Upper lobe of right lung (tissue), 1 donor: ENCODE data around the gene FAR1. TPM values are rescaled to one million over a fixed set of nuclear protein-coding genes. Genes with fewer than 3 reads are reported as not detected.
A peak's percentile ranks its signal among the peaks of the same experiment; 100 is the strongest.

Experiments used
- ATAC-seq: fragments of 200-7000 bp; cut with Tn5 transposase; one replicate; pipeline ENCODE4 v1.9.1; 2020; ENCODE audit warnings: mild to moderate bottlenecking, moderate library complexity
- DNase-seq: peaks from one replicate; pipeline ENCODE4 v3.0.0-alpha.2; 2020
- H3K27ac ChIP-seq: fragments of 200-600 bp; one replicate; pipeline ENCODE4 v1.8.0; 2022
- H3K27me3 ChIP-seq: fragments of 200-600 bp; one replicate; pipeline ENCODE4 v1.8.0; 2022; ENCODE audit warnings: mild to moderate bottlenecking
- H3K36me3 ChIP-seq: fragments of 200-600 bp; one replicate; pipeline ENCODE4 v1.8.0; 2022
- H3K4me1 ChIP-seq: fragments of 200-600 bp; one replicate; pipeline ENCODE4 v1.8.0; 2022
- H3K4me3 ChIP-seq: fragments of 200-600 bp; one replicate; pipeline ENCODE4 v1.8.0; 2022; ENCODE audit warnings: mild to moderate bottlenecking
- H3K9me3 ChIP-seq: fragments of 200-600 bp; one replicate; pipeline ENCODE4 v1.8.0; 2022
- intact Hi-C: fragments of 100-400 bp; cut with DNase I; formaldehyde crosslinking; loops from one replicate; pipeline ENCODE4 v1.11.0; 2022
- total RNA-seq: library from RNA; stranded (reverse); fragmentation: NEBNext Ultra II Directional; extraction: Animal tissue kit (Norgen Biotek cat#: 25700); gene quantifications from one replicate; pipeline ENCODE4 v1.2.1, GENCODE V29; 2021
- TF ChIP-seq, protein P1 (sequence below): fragments of 200-600 bp; IDR thresholded peaks from one replicate; pipeline ENCODE4 v1.8.0; 2022; ENCODE audit warnings: antibody characterized with exemption
- donor health status: DM: no; HTN: yes; CAD: no; lungs with severe emphysema.

Gene FAR1
- total RNA-seq, 1 donor from 2014 or later = 59.7 TPM

DNA sequence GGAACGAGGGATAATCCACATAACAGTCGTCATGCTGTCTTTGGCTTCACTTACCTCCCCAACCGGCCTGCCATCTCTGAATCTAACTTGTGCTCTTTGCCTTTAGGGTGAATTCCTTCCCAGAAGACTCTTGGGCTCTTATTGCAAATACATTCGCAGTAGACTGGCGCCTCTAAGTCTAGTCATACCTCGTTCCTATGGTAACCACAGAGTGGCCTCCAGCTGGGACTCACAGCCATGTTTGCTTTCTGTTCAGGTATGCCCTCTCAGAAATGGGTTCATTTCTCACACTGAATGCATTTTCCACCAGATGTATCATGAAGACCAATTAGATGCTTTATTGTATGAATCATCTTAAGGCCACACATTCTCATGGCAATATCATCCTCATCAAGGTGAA lies 112.7 kb downstream of the FAR1 start:
- DNase-seq (no peak), ATAC-seq (peak; percentile 66)
- intact Hi-C loops = no loop called here

More for the DNA sequence above, 112.7 kb downstream of the FAR1 start:
- no peak overlapping the region for H3K4me3 ChIP-seq
- H3K4me1 ChIP-seq = no peaks in the 10 kb centered on the region
- H3K36me3 ChIP-seq = no peaks in the 10 kb centered on the region
- H3K27ac ChIP-seq = no peak overlapping the region
- TF ChIP-seq, protein P1, sequence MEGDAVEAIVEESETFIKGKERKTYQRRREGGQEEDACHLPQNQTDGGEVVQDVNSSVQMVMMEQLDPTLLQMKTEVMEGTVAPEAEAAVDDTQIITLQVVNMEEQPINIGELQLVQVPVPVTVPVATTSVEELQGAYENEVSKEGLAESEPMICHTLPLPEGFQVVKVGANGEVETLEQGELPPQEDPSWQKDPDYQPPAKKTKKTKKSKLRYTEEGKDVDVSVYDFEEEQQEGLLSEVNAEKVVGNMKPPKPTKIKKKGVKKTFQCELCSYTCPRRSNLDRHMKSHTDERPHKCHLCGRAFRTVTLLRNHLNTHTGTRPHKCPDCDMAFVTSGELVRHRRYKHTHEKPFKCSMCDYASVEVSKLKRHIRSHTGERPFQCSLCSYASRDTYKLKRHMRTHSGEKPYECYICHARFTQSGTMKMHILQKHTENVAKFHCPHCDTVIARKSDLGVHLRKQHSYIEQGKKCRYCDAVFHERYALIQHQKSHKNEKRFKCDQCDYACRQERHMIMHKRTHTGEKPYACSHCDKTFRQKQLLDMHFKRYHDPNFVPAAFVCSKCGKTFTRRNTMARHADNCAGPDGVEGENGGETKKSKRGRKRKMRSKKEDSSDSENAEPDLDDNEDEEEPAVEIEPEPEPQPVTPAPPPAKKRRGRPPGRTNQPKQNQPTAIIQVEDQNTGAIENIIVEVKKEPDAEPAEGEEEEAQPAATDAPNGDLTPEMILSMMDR = no peak
- H3K9me3 ChIP-seq = no peaks in the 10 kb centered on the region
- H3K27me3 ChIP-seq = no peaks in the 10 kb centered on the region

Other genes with a start within 250 kb of the FAR1 start
- gene BTBD10, start 205.4 kb upstream of the FAR1 start, total RNA-seq = 21.9 TPM
- gene PTH, start 172.7 kb upstream of the FAR1 start, total RNA-seq = not detected